HEK293T (cell line): Measurements from ENCODE around the gene HINFP.

Experiments
- BHLHE40 ChIP-seq: fragments of 450-650 bp; IDR thresholded peaks from 2 replicates; pipeline ENCODE4 v1.6.1; 2016; ENCODE audit warnings: mild to moderate bottlenecking, moderate library complexity, borderline replicate concordance
- FOXK2 ChIP-seq: fragments of 450-650 bp; IDR thresholded peaks from 2 replicates; pipeline ENCODE4 v1.6.1; 2016; ENCODE audit warnings: mild to moderate bottlenecking
- FOXM1 ChIP-seq: fragments of 450-650 bp; IDR thresholded peaks from 2 replicates; pipeline ENCODE4 v1.6.1; 2017; ENCODE audit warnings: mild to moderate bottlenecking, borderline replicate concordance

DNA sequence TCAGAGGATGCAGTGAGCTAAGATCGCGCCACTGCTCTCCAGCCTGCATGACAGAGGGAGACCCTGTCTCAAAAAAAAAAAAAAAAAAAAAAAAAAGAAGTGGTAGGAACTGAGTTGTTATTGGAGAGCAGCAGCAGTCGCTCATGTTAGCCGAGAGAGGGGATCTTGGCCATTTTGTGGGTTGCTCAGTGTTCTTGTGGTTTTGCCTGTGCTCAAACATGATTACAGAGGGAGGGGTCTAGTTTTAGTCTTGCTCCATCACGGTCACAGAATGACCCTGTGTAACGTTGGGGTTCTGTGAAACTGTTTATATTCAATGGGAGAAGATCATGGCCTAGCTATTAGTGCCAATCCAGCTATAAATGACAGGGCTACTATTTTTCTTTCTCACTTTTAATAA is 21.7 kb upstream of the HINFP start:
- TF ChIP-seq BHLHE40 (no peak), FOXK2 (no peak), FOXM1 (no peak)
